Glomerular endothelial cell (primary cell): ENCODE measurements around the gene SOX13. TPM values are rescaled to one million over a fixed set of nuclear protein-coding genes. Genes with fewer than 3 reads are reported as not detected.

Experiments used
- DNase-seq: peaks from one replicate; pipeline ENCODE4 v3.0.0-alpha.2; 2011; ENCODE audit warnings: low read depth, low spot score; ENCODE audit errors: extremely low read depth
- total RNA-seq: library from RNA; depleted of rRNA; stranded (reverse); fragments of >200 nt; gene quantifications from 2 replicates; pipeline ENCODE4 v1.2.3, GENCODE V29; 2015

Gene SOX13
- total RNA-seq, 1 donor from 2014 or later, result 31.1 TPM

DNA sequence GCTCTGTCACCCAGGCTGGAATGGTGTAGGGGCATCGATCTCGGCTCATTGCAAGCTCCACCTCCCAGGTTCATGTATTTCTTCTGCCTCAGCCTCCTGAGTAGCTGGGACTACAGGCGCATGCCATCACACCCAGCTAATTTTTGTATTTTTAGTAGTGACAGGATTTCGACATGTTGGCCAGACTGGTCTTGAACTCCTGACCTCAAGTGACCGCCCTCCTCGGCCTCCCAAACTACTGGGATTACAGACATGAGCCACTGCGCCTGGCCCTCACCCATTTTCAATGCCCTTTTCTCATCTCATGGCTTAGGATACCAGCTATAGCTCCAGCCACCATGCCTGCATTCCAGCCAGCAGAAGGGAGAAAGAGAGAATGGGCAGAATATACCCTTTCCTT lies 12.9 kb upstream of the SOX13 start:
- DNase-seq, result no peak

DNA sequence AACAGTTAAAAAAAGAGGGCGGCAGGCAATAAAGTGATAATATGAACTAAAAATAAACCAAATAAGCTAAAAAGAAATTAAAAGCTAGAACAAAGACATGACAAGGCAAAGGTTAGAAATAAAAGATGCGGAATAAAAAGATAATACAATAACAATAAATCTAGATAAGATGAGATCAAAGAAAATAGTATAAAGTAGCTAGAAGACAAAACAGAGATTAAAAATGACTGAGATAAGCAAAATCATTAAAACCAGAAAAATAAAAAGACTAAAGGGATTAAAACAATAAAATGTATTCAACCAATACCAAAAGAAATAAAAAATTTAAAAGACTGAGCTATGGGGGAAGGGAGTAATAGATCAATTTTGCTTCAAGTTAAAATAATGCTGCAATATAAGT lies 10.8 kb upstream of the SOX13 start:
- no peak for DNase-seq

DNA sequence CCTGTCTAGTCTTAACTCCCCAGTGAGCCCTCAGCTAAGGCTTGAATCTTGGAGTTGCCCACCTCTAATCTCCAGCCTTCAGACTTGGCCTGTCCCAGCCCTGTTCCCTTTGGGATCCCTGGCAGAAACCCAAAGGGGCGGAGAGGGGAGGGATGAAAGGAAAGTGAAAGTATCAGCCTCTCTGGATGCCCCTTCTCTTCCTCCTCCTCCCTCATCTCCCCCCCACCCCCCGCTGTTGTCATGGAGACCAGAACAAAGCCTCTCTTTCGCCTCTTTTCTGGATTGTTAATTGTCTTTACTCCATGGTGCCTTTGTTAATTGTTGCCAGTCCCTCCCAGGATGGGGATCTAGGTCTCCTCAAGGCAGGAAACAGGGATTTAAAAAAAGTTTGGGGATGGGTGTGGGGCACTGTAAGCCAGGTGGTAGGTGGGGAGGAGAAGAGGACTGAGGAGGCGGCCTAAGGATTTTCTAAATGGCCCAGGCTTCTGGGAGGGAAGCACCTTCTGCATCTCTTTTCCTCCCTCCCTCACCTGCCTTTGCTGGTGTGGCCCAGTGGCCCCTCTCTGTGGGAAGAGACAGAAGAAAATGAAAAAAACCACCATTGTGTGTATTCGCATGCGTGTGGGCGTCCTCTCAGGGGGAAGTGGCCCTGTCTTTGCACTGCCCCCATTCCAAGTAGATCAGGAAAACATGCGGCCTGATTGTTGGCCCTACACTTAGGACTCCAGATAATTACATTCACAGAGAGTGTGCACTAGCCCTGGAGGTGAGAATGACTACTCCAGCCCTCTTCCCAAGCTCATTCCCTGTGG lies 7.5 kb upstream of the SOX13 start:
- no peak for DNase-seq

DNA sequence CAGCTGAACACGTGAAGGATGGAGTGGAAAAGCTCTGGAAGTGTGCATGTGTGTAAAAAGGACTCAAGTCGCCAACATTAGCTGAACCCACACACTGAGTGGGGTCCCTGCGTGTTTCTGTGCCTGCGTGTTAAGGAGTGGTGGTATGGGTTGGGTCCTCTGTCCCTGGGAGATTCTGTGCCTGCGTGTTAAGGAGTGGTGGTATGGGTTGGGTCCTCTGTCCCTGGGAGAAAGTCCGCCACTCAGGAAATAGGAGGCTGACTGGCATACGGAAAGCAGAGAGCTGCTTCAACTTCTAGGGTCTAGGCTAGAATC lies 7.0 kb upstream of the SOX13 start:
- DNase-seq, result no peak

DNA sequence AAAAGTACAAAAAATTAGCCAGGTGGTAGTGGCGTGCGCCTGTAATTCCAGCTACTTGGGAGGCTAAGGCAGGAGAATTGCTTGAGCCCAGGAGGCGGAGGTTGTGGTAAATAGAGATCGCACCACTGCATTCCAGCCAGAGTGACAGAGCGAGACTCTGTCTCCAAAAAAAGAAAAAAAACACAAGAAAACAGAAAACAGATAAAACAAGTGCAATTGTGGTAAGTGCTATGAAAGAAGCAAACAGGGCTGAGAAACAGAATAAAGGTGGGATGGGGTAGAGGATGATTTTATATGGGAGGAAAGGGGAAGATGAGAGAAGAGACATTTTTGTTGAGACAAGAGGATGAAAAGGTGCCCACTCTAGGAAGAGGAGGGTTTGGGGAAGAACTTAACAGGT lies 5.0 kb upstream of the SOX13 start:
- DNase-seq, result no peak

DNA sequence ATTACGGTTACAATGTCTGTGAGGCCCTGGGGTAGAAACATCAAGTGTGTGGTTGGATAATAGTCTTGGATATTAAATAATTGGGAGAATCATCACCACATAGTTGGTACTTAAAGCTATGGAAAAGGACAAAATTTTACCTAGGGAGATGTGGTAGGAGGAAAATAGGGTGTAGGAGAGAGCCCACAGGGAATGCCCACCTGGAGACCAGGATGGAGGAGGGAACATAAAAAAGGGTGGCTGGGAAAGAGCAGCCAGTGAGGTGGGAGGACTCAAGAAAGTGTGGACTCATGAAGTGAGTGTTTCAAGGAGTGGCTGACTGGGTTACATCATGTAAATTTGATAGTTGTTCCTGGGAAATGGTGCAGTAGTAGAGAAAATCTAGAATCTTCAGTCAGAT lies 3.0 kb upstream of the SOX13 start:
- no peak for DNase-seq

DNA sequence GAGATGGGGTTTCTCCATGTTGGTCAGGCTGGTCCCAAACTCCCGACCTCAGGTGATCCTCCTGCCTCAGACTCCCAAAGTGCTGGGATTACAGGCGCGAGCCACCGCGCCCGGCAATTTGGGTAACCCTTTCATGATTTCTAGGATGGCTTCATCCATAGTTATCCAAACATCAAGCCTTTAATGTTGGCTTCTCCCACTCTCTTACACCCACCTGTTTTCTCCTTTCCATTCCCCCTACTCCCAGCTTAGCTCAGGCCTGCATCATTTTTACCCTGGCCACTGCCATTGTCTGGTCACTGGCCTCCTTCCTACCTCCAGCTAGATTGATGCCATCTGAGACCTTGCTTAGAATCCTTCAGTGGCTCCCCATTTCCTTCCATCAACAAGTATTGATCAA lies 2.0 kb upstream of the SOX13 start:
- DNase-seq, result no peak

DNA sequence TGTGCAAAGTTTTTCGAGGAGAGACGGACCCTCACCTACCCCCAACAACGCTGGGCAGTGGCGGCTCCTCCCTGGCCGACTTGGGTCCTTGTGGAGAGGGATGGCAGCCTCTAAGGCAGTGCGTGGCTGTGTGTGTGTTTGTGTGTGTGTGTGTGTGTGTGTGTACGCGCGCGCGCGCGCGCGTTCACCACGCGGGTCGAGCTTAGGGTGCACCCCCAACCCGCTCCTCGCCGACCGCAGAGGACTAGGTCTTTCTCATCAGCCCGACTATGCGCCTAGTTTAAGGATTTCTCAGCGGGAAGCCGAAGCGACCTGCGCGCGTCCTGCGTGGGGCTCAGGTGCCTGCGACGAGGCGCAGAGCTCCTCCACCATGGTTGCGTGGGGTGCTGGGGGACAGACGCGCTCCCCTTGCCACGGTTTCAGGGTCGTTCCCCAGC lies 940 bp downstream of the SOX13 start:
- DNase-seq, result no peak

DNA sequence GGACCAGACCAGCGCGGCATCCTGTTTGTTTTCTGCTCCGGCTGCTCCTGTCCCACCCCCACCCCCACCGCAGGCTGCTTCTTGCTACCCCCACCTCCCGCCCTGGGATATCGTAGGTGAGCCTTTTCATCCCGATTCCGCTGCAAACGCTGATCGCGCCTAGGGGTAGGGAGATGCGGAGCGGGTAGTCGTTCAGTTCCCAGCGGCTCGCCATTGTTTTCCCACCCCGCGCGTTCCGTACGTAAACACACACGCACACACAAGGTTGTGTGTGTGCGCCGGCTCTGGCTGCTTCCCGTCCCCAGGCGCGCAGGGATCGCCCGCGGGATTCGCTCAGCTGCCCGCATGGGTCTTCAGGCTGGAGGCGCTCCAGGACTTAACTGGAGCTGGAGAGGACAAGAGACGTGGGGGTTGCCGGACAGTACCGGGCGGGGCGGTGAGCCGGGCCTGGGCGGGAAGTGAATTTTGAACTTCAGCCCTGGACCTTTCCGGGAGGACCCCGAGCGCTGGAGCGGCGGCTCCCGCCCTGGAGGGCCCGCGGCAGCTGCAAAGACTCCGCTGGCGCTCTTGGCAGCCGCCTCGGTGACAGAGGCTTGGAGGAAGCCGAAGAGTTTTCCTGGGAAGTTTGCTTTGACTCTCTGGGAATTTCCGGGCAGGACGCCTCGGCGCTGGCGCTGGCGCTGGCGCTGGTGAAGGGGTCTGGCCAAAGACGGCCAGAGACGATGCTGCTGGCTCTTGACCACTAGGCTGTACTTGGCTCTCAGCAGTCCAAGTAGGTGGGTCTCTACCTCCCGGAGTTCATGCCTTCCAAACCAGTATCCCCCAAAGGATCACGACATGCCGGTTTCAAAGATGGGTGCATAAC lies 1.6 kb downstream of the SOX13 start:
- DNase-seq, result no peak

DNA sequence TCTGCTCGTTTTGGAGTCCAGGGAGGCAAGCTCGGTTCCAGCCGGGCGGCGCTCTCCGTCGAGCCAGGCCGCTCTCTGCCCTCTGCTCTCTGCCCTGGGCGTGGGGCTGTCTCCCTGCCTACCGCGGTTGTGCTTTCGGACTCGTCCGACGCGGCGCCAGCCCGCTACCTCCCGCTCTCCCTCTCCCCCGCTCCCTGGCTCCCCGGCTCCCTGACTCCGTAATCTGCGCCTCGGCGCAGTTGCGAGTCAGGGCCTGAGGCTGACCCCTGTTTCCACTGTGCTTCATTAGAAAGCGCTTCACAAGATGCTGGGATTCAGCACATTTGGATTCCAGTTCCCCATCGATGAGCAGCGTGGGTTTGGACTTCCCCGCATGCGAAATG lies 2.2 kb downstream of the SOX13 start:
- DNase-seq, result no peak

DNA sequence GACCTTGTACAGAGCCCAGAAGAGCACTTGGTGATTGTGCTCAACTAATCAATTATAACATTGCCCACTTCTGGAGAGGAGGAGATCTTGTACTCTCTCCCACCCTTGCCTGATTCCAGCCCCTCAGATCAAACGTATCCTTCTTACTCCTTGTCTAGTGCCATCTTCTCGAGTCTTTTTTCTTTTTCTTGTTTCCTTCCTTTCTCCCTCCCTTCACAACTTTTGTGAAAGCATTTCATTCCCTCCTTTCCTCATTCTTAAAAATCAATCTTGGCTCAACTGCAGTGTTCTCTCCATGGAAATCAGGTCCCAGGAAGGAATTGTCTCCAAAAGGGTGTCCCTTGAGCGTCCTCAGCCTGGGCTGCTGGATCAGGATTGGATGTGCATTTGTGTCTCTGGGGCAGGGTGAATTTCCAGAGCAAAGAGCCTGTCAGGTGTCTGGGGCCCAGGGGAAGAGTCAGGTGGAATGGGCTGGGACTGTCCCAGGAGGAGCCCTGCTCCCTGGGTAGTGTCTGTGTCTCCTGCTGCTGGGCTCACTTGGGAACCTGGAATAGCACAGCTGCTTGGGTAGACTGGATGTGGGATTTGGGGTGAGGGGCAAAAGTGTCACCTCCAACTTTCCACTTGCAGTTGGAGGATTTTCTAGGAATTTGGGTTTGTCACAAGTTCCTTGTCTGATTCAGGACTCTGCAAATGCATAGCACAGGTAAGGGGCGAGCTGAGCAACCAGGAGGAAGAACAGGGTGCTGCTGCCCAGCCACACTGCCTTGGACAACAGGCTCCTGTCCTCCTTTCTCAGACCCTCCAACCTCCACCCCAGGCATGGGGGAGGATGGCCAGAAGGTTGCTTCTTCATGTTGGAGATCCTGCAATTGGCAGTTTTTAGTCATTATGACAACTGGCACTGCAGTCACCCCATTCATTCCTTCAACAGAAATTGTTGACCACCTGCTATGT lies 3.3 kb downstream of the SOX13 start:
- no peak for DNase-seq

DNA sequence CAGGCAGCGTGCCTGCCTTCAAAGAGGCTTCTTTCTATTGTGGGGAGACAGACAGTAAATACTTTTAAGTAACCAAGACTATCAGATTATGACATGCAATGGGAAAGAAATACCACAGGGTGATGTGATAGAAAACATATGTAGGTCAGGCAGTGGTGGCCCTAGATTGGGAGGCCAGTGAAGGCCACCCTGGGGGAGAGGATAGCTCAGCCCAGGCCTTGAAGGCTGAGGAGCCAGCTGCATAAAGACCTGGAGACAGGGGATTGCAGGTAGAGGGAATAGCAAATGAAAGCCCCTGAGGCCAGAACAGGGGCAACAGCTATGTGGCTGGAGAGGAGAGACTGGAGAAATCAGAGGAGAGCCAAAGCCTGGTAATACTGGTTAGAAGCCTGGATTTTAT lies 4.0 kb downstream of the SOX13 start:
- DNase-seq, result no peak

DNA sequence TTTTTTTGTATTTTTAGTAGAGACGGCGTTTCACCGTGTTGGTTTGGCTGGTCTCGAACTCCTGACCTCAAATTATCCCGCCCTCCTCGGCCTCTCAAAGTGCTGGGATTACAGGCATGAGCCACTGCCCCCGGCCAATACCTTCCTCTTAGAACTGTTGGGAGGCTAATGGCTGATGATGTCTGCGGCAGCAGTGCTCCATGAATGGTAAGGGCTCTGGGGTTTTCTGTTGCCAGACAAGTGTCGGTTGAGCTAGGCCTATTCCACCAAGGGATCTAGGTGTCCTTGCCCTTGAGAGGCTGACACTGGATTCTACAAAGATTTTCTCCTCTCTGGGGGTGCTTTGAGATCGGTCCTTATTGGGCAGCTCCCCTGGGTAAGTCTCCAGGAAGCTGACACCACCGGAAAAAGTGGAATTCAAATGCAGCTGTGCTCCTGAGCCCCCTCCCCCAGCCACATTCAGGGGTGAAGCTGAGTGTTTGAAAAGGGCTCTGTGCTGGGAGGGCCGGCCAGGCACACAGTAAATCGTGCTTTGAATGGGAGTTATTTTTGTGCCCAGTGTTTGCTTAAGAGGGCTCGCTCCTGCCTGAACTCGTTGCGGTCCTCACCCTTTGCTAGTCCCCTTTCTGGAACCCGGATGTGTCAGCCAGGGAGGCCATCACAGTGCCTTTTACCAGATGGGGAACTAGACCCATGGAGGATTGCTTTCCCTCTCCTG lies 5.2 kb downstream of the SOX13 start:
- no peak for DNase-seq

DNA sequence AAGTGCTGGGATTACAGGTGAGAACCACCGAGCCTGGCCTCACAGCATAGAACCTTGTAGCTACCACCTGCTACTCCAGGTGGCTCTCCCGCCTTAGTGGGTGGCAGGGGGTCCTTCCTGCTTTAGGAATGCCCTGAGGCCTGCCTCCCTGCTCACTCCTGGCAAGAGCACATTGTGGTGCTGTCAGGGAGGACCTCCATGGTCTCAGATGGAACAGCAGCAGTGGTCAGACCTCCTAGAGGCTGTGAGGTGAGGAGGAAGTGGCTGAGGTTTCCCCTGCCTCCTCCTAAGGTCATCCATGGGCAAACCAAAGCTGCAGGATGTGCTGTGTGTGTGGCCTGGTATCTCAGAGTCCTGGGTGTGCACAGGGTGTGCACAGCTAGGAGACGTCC lies 6.7 kb downstream of the SOX13 start:
- no peak for DNase-seq

DNA sequence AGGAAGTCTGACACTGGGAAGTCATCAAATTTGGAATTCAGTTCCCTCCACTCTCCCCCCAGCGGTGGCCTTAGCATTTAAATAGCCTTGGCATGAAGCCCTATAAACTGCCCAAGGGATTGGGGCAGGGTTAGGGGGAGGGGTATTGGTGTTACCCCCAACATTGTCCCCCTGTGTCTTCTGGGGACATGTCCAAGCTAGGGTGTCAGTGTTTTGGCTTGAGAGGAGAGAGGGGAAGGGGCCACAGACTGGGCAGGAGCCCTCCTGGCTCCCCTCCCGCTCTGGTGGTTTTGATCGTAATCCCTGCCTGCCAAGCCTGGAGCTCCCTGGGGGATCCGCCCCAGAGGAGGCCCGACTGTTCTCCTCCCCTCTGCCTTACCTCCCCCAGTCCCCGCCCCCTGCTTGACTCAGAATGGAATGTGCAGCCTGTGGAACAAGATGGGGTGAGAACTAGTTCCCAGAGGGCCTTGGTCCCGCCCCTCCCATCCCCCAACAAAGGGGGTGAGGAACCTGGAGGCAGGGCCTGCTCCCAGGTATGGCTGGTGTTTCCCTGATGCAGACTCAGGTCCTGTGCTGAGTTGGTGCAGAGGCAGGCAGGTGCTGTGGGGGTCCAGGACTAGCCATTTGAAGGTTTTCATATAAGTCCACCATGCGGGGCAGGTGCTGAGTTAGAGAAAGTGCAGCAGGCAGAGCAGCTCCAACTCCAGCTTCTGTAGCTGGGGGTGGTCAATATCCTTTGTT lies 7.4 kb downstream of the SOX13 start:
- no peak for DNase-seq

DNA sequence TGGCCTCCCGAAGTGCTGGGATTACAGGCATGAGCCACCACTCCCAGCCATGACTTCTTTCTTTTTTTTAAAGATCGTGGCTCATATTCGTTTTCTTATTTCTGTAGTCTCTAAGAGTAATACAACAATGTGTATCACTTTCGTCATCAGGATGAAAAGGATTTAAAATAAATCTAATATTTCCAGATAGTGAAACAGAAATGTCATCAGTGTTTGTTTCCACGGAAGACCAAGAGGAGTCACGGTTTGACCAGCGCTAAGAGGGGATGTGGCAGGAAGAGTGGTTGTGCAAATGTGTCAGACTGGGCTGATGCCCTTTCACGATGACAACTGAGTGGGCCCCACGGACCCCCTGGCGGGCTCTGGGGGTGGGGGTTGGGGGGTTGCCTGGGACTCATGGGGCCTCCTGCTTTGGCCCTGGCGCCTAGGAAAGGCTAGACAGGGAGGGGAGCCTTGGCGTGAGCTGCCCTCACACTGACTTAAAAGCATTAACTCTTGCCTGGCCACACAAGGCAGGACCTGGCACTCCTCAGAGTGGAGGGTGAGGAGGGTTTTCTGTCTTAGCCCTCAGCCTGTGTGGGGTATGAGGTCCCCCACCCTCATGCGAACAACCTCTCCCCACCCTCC lies 8.4 kb downstream of the SOX13 start:
- no peak for DNase-seq

DNA sequence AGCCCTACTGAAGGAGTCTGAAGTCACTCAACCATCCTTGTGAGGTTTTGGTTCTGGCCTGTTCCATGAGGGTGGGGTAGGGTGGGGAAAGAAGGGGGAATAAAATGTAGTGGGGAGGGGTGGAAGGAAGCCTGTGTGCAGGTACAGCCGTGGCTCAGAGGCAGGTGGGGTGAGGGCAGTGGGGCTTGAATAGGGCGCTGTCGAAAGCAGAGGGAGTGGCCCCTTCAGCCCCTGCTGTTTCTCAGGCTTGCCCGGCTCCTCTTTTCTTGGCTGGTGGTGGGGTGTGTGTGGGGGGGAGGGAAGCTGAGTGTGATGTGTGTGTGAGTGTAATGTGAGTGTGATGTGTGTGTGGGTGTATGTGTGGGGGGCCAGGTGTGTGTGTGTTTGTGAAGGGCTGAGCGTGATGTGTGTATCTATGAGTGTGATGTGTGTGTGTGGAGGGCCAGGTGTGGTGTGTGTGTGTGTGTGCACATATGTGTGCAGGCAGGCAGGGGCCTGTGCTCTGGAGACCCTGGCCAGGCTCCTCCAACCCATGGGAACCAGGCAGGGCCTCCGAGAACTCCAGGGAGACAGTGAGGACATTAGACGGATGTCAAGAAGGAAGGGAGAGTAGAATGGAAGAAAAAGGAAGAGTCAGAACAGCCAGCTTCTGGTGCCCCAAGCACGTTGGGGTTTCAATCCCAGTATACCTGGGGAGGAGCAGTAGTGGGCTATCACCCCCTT lies 9.0 kb downstream of the SOX13 start:
- DNase-seq, result no peak

DNA sequence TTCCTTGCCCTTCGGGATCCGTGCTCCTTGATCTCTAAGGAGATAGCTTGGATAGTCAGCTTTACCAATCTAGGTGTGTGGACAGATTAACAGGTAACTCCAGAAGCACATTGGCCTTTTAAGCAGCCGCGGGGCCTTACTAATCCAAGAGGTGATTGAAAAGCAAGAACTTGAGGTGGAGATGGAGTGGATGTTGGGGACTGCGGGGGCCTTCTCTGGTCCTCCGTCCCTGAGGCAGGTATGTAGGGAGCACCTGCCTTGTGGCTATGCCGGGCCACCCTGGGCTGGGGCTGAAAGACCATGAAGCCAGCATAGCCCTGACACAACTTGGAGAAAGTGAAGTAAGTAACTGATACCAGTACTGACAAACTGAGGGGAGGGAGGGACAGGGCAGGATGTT lies 10.6 kb downstream of the SOX13 start:
- no peak for DNase-seq
